Mucosa of stomach (tissue), 1 donor: Measurements from ENCODE around the gene MC1R.
A peak's percentile ranks its signal among the peaks of the same experiment; 100 is the strongest.
"Not testable (repeated sequence)": the region's sequence is repeated elsewhere in the genome, so short reads cannot be mapped to it uniquely, and the experiment has no call there.

ENCODE experiments used
- H3K27me3 ChIP-seq: one replicate; pipeline ENCODE4 v1.7.0; 2013; ENCODE audit warnings: mild to moderate bottlenecking, low read length; ENCODE audit not compliant: control insufficient read depth, insufficient read depth
- H3K36me3 ChIP-seq: one replicate; pipeline ENCODE4 v1.7.0; 2013; ENCODE audit warnings: low read length; ENCODE audit not compliant: control insufficient read depth, insufficient read depth
- H3K4me1 ChIP-seq: one replicate; pipeline ENCODE4 v1.7.0; 2013; ENCODE audit warnings: mild to moderate bottlenecking, low read length; ENCODE audit not compliant: control insufficient read depth, insufficient read depth
- H3K4me3 ChIP-seq: one replicate; pipeline ENCODE4 v1.7.0; 2013; ENCODE audit warnings: low read length
- H3K9ac ChIP-seq: one replicate; pipeline ENCODE4 v1.7.0; 2013; ENCODE audit warnings: mild to moderate bottlenecking, low read length, moderate library complexity
- H3K9me3 ChIP-seq: one replicate; pipeline ENCODE4 v1.7.0; 2013; ENCODE audit warnings: mild to moderate bottlenecking, low read length, moderate library complexity; ENCODE audit not compliant: control insufficient read depth
- donor health status: Pancreatic carcinoma.

MC1R gene

DNA sequence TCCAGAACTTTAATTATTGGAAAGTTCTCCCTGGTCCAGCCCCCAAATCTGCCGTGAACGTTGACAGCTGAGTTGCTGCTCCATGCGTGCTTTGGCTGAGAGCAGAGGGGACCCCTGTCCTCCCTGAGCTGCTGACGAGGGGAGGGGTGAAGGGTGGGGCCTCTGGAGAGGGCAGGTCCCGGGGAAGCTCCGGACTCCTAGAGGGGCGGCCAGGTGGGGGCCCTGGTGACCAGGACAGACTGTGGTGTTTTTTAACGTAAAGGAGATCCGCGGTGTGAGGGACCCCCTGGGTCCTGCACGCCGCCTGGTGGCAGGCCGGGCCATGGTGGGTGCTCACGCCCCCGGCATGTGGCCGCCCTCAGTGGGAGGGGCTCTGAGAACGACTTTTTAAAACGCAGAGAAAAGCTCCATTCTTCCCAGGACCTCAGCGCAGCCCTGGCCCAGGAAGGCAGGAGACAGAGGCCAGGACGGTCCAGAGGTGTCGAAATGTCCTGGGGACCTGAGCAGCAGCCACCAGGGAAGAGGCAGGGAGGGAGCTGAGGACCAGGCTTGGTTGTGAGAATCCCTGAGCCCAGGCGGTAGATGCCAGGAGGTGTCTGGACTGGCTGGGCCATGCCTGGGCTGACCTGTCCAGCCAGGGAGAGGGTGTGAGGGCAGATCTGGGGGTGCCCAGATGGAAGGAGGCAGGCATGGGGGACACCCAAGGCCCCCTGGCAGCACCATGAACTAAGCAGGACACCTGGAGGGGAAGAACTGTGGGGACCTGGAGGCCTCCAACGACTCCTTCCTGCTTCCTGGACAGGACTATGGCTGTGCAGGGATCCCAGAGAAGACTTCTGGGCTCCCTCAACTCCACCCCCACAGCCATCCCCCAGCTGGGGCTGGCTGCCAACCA lies at the start of gene MC1R:
MC1R (plus strand) TSS at position 410 of the 895 bp plus-strand sequence; CDS start at position 807, 397 bp downstream.
- Histone ChIP-seq H3K9me3 (no peaks in the 10 kb centered on the region), H3K36me3 (no peaks in the 10 kb centered on the region), H3K9ac (no peak within 1 kb of the TSS), H3K4me3 (no peak within 1 kb of the TSS), H3K4me1 (peaks cover 38% of the 10 kb centered on the region), H3K27me3 (peaks cover 49% of the 10 kb centered on the region)

DNA sequence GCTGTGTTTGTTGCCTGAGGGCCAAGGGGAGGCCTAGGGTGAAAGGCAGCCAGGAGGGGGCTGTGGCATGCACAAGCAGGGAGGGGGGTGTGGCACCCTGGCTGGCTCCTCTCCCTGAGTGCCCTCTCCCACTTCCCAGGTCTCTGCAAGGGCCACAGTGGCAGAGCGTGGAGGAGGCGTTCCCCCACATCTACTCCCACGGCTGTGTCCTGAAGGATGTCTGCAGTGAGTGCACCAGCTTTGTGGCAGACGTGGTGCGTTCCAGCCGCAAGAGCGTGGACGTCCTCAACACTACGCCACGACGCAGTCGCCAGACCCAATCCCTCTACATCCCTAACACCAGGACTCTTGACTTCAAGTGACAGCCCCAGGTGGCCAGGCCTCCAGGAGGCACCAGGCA lies 48.8 kb upstream of the MC1R start:
- Histone ChIP-seq H3K27me3 (no peaks in the 10 kb centered on the region), H3K4me1 (peaks cover 10% of the 10 kb centered on the region), H3K9me3 (no peaks in the 10 kb centered on the region), H3K36me3 (peaks cover 5% of the 10 kb centered on the region), H3K9ac (no peak overlapping the region), H3K4me3 (no peak overlapping the region)

DNA sequence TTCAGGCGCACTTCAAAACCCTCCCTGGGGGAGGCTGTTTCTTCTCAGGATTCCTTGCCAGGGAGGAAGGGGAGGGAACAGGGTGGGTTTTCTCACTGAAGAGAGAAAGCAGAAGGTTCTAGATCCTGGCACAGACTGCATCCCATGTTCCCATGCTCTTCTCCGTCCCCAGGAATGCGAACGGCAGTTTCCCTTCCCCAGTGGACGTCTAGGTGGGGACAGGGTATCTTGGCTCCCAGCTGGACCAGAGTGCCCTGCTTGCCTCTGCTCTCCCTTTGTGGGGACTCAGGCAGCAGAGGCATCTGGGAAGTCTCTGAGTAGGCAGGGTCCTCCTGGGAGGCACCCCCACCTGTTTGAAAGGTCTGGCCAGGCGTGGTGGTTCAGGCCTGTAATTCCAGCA lies 48.2 kb upstream of the MC1R start:
- Histone ChIP-seq H3K36me3 (peaks cover 5% of the 10 kb centered on the region), H3K9me3 (no peaks in the 10 kb centered on the region), H3K4me1 (peaks cover 10% of the 10 kb centered on the region), H3K9ac (no peak overlapping the region), H3K27me3 (no peaks in the 10 kb centered on the region), H3K4me3 (no peak overlapping the region)

DNA sequence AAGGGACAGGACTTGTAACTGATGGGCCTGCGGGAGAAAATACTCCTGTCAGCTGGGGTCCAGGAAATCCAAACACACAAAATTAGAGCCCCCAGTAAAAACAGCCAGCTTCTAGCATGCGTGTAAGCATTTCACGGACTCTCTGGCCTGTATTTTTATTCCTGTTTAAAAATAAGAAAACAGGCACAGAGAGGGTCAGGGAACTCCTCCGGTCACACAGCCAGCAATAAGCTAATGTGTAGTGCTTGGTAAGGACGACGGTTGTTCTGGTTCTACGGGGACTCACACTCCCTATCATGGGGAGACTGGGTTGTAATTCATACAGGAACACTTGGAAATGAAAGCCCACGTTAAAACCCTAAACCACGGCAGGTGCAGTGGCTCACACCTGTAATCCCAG lies 46.8 kb upstream of the MC1R start:
- Histone ChIP-seq H3K9ac (no peak overlapping the region), H3K36me3 (peaks cover 5% of the 10 kb centered on the region), H3K9me3 (no peaks in the 10 kb centered on the region), H3K4me3 (no peak overlapping the region), H3K27me3 (no peaks in the 10 kb centered on the region), H3K4me1 (peaks cover 10% of the 10 kb centered on the region)

DNA sequence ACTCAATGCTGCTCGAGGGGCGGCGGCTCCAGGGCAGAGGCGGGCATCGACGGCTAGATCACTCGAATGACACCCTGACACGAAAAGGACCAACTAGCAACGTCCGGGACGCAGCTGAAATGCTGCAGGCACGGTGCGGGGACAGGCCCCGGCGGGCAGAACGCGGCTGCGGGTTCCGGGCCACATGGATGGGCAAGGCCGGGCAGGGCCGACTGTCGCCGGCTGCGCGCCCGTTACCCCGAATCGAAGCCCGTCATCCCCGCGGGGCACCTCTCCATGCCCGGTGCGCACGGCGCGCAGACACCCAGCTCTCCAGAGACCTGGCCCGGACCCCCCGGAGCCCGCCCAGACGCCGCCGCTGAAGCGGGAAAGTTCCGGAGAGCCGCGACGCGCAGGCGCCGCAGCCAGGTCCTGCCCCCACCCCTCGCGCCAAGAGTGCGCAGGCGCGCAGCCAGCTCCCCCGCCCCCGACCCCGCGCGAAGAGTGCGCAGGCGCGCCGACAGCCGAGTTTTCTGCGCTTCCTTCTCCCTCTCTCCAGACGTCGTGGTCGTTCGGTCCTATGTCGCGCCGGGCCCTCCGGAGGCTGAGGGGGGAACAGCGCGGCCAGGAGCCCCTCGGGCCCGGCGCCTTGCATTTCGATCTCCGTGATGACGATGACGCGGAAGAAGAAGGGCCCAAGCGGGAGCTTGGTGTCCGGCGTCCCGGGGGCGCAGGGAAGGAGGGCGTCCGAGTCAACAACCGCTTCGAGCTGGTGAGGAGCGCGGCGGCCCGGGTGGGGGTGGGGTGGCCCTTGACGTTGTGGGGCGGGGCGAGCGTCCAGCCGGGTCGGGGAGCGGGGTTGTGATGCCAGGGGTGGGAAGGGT lies 45.3 kb upstream of the MC1R start, which contains the start of gene TCF25:
TCF25 (plus strand) TSS at position 484 of the 863 bp plus-strand sequence; CDS start at position 560, 76 bp downstream.
- Histone ChIP-seq H3K27me3 (no peaks in the 10 kb centered on the region), H3K4me1 (peaks cover 10% of the 10 kb centered on the region), H3K9me3 (no peaks in the 10 kb centered on the region), H3K9ac (peak within 1 kb of the TSS; percentile 95), H3K4me3 (peak within 1 kb of the TSS; percentile 74), H3K36me3 (no peaks in the 10 kb centered on the region)

DNA sequence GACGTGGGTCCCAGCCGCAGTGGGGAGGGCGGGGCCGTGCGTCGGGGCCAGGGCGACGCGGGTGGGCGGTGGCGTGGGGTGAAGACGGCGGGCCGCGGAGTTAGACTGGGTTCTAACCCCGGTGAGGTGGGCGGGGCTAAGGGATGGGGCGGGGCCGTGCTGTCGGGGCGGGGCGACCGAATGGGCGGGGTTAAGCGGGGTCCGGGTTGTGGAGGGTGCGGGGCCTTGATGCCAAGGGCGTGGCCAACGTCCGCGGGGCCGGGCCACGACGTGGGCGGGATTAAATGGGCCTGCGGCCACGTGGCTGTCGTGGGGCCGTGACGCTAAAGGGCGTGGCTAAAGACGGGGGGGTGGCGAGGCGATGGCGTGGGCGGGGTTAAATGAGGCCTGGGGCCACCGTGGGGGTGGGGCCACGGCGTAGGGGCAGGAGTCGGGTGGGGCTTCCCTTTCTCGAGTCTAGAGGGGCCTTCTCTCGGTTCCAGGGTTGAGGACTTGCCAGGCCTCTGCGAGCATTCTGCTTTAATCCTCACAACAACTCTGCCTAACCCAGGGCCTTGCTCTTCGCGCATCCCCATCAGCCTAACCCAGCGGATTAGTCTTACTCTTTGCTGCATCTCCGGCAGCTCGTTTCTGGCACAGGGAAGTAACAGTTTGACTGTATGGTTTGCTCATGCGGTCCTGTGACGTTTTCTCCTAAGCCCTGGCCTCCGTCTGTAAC lies 44.5 kb upstream of the MC1R start:
- no peak overlapping the region for H3K4me3 ChIP-seq
- H3K4me1 ChIP-seq: peaks cover 10% of the 10 kb centered on the region
- peak overlapping the region; percentile 95 for H3K9ac ChIP-seq
- no peaks in the 10 kb centered on the region for H3K27me3 ChIP-seq
- no peaks in the 10 kb centered on the region for H3K9me3 ChIP-seq
- no peaks in the 10 kb centered on the region for H3K36me3 ChIP-seq

DNA sequence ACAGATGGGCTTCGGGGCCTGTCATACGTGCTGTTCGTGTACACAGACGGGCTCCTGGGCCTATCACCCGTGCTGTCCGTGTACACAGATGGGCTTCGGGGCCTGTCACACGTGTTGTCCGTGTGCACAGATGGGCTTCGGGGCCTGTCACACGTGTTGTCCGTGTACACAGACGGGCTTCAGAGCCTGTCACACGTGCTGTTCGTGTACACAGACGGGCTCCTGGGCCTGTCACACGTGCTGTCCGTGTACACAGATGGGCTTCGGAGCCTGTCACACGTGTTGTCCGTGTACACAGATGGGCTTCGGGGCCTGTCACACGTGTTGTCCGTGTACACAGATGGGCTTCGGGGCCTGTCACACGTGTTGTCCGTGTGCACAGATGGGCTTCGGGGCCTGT lies 39.5 kb upstream of the MC1R start:
- H3K36me3 ChIP-seq: peaks cover 12% of the 10 kb centered on the region
- H3K9me3 ChIP-seq, H3K27me3 ChIP-seq, H3K4me3 ChIP-seq, H3K4me1 ChIP-seq, H3K9ac ChIP-seq: not testable (repeated sequence)

DNA sequence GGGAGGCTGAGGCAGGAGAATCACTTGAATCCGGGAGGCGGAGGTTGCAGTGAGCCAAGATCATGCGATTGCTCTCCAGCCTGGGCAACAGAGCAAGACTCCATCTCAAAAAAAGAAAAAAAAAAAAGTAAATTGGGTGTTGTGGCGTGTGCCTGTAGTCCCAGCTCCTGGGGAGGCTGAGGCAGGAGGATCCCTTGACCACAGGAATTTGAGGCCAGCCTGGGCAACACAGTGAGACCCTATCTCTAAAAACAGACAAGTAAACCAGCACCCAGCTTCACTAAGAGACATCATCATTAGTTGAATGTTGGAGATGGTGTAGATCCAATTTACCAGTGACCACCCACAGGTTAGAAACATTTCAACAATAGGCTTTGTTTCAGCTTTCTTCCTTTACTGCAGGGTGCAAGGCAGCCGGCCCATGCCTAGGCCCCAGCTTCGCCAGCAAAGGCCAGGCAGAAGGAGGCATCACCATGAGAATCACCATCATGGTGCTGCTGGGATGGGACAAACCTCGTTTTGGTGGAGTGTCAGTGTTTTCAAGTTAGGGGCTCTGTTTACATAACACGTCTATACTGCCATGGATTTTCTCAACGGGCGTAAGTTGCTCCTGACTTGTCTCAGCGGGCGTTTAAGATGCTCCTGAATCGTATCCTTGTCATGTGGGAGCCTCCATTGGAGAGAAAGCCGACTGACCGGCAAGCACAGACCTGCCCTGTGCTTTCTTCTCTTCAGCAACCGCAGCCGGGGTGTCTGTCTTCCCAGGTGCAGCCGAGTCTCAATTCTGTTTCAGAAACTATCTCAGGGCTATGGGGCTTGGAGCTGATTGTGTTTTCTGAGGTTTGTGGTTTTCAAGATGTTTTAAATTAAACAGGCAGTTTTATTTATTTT lies 37.9 kb upstream of the MC1R start:
- Histone ChIP-seq H3K27me3 (no peaks in the 10 kb centered on the region), H3K4me3 (no peak overlapping the region), H3K9me3 (no peaks in the 10 kb centered on the region), H3K36me3 (peaks cover 23% of the 10 kb centered on the region), H3K9ac (no peak overlapping the region), H3K4me1 (no peaks in the 10 kb centered on the region)

DNA sequence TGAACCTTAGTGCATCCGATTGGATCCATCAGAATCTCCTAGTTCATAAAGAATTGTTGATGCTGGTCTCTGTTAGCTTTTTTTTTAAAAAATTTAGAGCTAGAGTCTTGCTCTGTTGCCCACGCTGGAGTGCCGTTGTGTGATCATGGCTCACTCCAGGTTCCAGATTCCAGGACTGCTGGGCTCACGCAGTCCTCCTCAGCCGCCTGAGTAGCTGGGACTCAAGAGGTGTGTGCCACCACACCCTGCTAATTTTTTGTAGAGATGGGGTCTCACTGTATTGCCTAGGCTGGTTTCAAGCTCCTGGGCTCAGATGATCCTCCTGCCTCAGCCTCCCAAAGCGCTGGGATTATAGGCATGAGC lies 37.3 kb upstream of the MC1R start:
- Histone ChIP-seq H3K27me3 (no peaks in the 10 kb centered on the region), H3K36me3 (peaks cover 23% of the 10 kb centered on the region), H3K4me3 (no peak overlapping the region), H3K4me1 (no peaks in the 10 kb centered on the region), H3K9ac (no peak overlapping the region), H3K9me3 (no peaks in the 10 kb centered on the region)

DNA sequence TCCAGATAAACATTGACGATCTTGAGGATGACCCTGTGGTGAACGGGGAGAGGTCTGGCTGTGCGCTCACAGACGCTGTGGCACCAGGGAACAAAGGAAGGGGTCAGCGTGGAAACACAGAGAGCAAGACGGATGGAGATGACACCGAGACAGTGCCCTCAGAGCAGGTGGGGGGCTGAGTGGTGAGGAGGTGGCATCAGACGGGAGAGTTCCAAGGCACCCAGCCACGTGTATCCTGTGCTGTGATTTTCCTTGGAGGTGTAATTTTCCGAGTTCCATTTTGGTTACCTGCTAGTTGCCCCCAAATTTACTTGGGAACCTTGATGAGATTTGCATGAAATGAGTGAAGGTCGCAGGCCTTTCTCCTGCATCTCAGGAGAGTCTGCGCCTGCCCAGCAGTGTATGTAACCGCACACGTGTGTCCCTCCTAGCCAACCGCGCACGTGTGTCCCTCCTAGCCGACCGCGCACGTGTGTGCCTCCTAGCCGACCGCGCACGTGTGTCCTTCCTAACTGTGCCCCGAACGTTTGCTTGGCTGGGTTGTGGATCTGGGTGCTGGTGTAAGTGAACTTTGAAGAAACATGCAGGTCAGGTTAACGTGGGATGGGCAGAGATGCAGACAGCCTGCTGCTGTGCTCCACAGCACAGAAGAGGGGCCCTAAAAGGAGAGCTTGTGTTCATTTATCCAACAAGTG lies 35.2 kb upstream of the MC1R start:
- H3K36me3 ChIP-seq: peaks cover 27% of the 10 kb centered on the region

DNA sequence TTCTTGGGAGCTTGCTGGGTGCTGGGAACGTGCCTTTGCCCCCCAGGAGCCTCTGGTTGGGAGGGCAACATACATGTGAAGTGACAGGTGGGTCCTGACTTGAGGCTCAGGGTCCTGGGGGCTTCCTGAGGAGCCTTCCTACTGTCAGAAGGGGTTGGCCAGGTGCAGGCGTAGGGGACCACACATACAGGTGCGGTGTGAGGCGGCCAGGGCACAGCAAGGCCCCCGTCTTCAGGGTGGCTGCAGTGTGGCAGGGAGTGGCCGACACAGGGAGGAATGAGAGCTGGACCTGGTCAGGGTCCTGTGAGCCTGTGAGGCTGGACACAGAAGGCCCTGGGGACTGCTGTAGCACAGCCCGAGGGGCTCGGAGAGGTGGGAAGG lies 34.6 kb upstream of the MC1R start:
- no peak overlapping the region for H3K4me3 ChIP-seq
- H3K36me3 ChIP-seq: peaks cover 27% of the 10 kb centered on the region
- H3K9ac ChIP-seq: no peak overlapping the region
- H3K9me3 ChIP-seq: no peaks in the 10 kb centered on the region
- no peaks in the 10 kb centered on the region for H3K27me3 ChIP-seq
- H3K4me1 ChIP-seq: no peaks in the 10 kb centered on the region

More for the DNA sequence above, 35.2 kb upstream of the MC1R start:
- Histone ChIP-seq H3K9me3 (no peaks in the 10 kb centered on the region), H3K9ac (no peak overlapping the region), H3K4me3 (no peak overlapping the region), H3K27me3 (no peaks in the 10 kb centered on the region), H3K4me1 (no peaks in the 10 kb centered on the region)
